BLaER1 treated with 17β-estradiol and CSF1 and Interleukin-3, amounts not matched to agents 10 nM and 100 nM (cell line): ENCODE results near the gene OTULIN.

Source experiments
- H3K27ac ChIP-seq, 11 experiments: shearing (Covaris generic); formaldehyde crosslinking; 2 replicates each; pipeline ENCODE4 v1.8.1; 2022
- H3K27me3 ChIP-seq, 11 experiments: shearing (Covaris generic); formaldehyde crosslinking; 2 replicates each; pipeline ENCODE4 v1.8.1; 2022
- H3K36me3 ChIP-seq, 11 experiments: shearing (Covaris generic); formaldehyde crosslinking; 2 replicates each; pipeline ENCODE4 v1.8.1; 2022
- H3K4me1 ChIP-seq, 10 experiments: shearing (Covaris generic); formaldehyde crosslinking; 2 replicates each; pipeline ENCODE4 v1.8.1; 2022
- H3K4me2 ChIP-seq, 11 experiments: shearing (Covaris generic); formaldehyde crosslinking; 2 replicates each; pipeline ENCODE4 v1.8.1; 2022
- H3K4me3 ChIP-seq, 10 experiments: shearing (Covaris generic); formaldehyde crosslinking; 2 replicates each; pipeline ENCODE4 v1.8.1; 2022
- H3K9ac ChIP-seq, 11 experiments: shearing (Covaris generic); formaldehyde crosslinking; 2 replicates each; pipeline ENCODE4 v1.8.1; 2022
- H3K9me3 ChIP-seq, 11 experiments: shearing (Covaris generic); formaldehyde crosslinking; replicated peaks in 1 of 11; 2 replicates each; pipeline ENCODE4 v1.8.1; 2022
- H4K20me1 ChIP-seq, 11 experiments: shearing (Covaris generic); formaldehyde crosslinking; 2 replicates each; pipeline ENCODE4 v1.8.1; 2022
- Cebpa-rat ChIP-seq, 11 experiments: shearing (Covaris generic); IDR thresholded peaks; 2 replicates each; pipeline ENCODE4 v1.8.1; 2022

Gene OTULIN

DNA sequence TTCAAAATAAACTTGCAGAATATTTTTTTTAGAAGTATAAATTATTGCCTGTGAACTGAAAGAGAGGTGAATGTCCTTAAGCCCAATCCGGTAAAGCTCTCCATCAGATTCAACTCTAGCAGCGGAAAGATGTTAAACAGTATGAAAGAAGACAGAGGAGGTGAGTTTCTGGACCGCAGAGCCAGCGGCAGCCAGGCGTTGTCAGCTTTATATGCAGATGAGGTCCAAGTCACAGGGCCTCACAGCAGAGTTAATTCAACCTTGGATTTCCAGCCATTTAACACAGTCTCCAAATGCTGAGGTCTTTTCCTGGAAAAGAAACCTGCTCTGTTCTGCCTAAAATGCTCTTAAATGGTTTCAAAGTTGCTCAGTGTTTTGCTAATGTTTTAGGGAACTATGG is 75.5 kb downstream of the OTULIN start:
- no peak overlapping the region for H3K4me3 ChIP-seq
- peak overlapping the region; percentile 12 to 87 (median 75); a peak in 18 of 22 replicates for H3K4me2 ChIP-seq
- TF ChIP-seq Cebpa-rat (IDR thresholded peaks at IDR 0.05), result no peak
- peaks cover 0 to 53% (median 5%) of the 10 kb centered on the region in 11 experiments; a peak in 7 of 22 replicates for H4K20me1 ChIP-seq
- peaks cover 56 to 95% (median 86%) of the 10 kb centered on the region in 10 experiments for H3K4me1 ChIP-seq
- H3K27ac ChIP-seq, result 0 out of 22 replicates have a peak overlapping the region, but pooled peaks of 1 of the 11 experiments have one; percentile 0
- no peaks in the 10 kb centered on the region for H3K9me3 ChIP-seq
- peaks cover 20 to 94% (median 47%) of the 10 kb centered on the region in 11 experiments; a peak in 20 of 22 replicates for H3K36me3 ChIP-seq
- H3K27me3 ChIP-seq, result no peaks in the 10 kb centered on the region
- H3K9ac ChIP-seq, result no peak overlapping the region

DNA sequence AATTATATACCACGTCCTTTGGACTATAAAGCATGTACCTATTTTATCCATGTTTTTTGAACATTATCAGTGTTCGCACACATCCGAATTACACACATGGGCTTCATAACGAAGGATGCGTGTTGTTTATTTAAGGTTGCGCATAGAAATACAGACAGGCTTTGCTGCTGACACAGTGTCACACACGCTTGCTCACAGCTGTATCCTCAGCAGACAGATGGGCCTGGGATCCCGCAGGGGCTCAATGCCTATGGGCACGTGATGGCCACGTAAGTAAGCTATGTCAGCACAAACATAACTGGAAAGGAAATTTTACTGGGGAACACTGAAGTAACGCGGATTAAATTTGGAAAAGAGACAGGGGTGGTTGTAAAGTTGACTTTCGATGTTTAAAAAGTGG is 76.6 kb downstream of the OTULIN start:
- Histone ChIP-seq H3K9ac (peak overlapping the region in 1 of 11 experiments; percentile 23; a peak in 1 of 22 replicates), H3K4me1 (peaks cover 56 to 97% (median 89%) of the 10 kb centered on the region in 10 experiments), H3K4me3 (no peak overlapping the region), H3K27me3 (no peaks in the 10 kb centered on the region), H3K9me3 (no peaks in the 10 kb centered on the region), H3K4me2 (peak overlapping the region; percentile 50 to 87 (median 76); a peak in 21 of 22 replicates), H3K36me3 (peaks cover 21 to 94% (median 49%) of the 10 kb centered on the region in 11 experiments; a peak in 21 of 22 replicates), H4K20me1 (peaks cover 0 to 49% (median 5%) of the 10 kb centered on the region in 11 experiments; a peak in 7 of 22 replicates), H3K27ac (peak overlapping the region in 4 of 11 experiments; percentile 20 to 39 (median 27); a peak in 3 of 22 replicates)
- TF ChIP-seq Cebpa-rat (IDR thresholded peaks at IDR 0.05), result no peak

DNA sequence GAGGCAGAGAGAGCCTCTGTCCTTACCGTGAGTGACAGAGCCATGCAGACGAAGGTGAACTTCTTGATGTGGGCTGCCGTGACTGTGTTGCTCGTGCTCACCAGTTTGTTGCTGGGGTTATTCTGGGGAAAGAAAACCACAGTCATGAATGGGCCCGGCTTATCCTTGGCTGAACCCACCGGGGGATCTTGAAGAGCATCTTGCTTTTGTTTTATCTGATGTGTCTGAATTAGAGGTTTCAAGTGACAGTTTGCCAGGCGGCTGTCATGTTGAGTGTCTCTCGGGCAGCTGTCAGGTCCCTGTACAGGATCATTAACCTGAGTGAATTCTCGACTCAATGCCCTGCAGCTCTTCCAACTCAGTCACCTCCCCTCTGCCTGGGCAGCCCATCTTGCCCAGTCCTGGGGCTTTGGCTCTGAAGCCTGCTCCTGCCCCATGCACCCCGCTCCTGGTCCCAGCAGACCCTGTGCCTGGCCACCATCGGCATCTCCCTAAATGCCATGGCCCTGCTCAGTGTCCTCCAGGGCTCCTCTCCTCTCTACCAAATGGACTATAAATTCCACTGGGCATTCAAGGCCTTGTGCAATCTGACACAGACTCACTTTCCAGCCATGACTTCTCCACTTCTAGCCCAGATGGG is 77.4 kb downstream of the OTULIN start:
- peaks cover 0 to 48% (median 5%) of the 10 kb centered on the region in 11 experiments; a peak in 7 of 22 replicates for H4K20me1 ChIP-seq
- H3K27me3 ChIP-seq, result no peaks in the 10 kb centered on the region
- H3K36me3 ChIP-seq, result peaks cover 22 to 94% (median 48%) of the 10 kb centered on the region in 11 experiments
- TF ChIP-seq Cebpa-rat (IDR thresholded peaks at IDR 0.05), result no peak
- peak overlapping the region; percentile 50 to 87 (median 76) for H3K4me2 ChIP-seq
- H3K27ac ChIP-seq, result peak overlapping the region in 4 of 11 experiments; percentile 20 to 39 (median 27); a peak in 5 of 22 replicates
- H3K4me1 ChIP-seq, result peaks cover 56 to 97% (median 87%) of the 10 kb centered on the region in 10 experiments
- H3K9me3 ChIP-seq, result no peaks in the 10 kb centered on the region
- H3K4me3 ChIP-seq, result no peak overlapping the region; a peak in 1 of 20 replicates
- H3K9ac ChIP-seq, result peak overlapping the region in 3 of 11 experiments; percentile 3 to 23 (median 4); a peak in 2 of 22 replicates

DNA sequence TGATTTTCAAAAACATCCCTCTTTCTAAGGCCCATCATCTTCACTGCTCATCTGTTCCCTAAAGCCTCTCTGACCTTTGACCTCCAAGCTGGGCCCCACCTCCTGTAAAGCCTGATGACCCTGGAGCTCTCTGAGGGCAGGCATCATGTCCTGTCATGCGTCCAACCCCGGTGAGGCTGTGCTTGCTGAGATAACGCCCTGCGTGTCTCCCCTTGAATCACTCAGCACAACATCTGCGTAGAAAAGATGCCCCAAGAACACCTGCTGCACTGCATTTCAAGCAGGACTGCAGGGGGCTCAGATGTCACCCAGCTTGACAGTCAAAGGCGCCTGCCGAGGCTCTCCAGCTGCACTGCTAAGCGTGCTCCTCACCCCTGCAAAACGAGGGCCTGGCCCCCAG is 78.0 kb downstream of the OTULIN start:
- Histone ChIP-seq H3K4me3 (no peak overlapping the region), H3K9ac (peak overlapping the region in 2 of 11 experiments; percentile 4 to 23; a peak in 1 of 22 replicates), H3K27ac (peak overlapping the region in 3 of 11 experiments; percentile 20 to 39 (median 31); a peak in 4 of 22 replicates), H3K9me3 (no peaks in the 10 kb centered on the region), H3K4me1 (peaks cover 50 to 93% (median 82%) of the 10 kb centered on the region in 10 experiments), H3K36me3 (peaks cover 27 to 94% (median 48%) of the 10 kb centered on the region in 11 experiments), H4K20me1 (peaks cover 0 to 48% (median 5%) of the 10 kb centered on the region in 11 experiments; a peak in 7 of 22 replicates), H3K4me2 (peak overlapping the region; percentile 50 to 87 (median 76); a peak in 21 of 22 replicates), H3K27me3 (no peaks in the 10 kb centered on the region)
- TF ChIP-seq Cebpa-rat (IDR thresholded peaks at IDR 0.05), result no peak

DNA sequence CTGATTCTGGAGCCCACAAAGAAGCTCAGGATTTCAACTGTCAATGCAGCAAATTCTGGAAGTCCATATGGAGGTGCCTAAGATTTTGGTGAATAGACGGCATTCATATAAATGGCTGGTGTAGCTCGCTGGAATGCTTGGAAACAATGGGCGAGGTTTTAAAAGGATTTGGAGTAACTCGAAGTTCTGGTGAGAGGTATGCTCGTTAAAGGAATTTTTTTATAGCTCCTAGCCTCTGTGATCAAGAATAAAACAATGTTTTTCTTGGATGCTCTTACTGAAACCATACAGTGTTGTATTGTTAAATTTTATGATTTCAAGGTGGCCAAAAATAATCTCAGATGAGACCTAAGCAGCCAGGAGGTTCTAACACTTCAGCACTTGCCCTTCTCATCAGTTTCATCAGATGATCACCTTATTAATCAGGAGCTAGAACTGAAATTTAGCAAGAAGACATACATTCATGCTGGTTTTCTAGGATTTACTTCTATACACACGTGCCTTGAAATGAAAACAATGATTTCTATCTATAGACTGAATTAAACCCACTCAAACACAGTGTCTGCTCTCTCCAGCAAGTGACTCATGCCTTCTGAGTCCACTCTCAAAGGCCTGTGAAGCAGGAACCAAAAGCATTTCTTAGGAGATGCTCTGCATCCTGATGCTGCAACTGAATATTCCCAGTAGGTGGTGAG is 79.2 kb downstream of the OTULIN start:
- no peaks in the 10 kb centered on the region for H3K27me3 ChIP-seq
- peak overlapping the region in 6 of 11 experiments; percentile 48 to 88 (median 84); a peak in 6 of 22 replicates for H3K4me2 ChIP-seq

DNA sequence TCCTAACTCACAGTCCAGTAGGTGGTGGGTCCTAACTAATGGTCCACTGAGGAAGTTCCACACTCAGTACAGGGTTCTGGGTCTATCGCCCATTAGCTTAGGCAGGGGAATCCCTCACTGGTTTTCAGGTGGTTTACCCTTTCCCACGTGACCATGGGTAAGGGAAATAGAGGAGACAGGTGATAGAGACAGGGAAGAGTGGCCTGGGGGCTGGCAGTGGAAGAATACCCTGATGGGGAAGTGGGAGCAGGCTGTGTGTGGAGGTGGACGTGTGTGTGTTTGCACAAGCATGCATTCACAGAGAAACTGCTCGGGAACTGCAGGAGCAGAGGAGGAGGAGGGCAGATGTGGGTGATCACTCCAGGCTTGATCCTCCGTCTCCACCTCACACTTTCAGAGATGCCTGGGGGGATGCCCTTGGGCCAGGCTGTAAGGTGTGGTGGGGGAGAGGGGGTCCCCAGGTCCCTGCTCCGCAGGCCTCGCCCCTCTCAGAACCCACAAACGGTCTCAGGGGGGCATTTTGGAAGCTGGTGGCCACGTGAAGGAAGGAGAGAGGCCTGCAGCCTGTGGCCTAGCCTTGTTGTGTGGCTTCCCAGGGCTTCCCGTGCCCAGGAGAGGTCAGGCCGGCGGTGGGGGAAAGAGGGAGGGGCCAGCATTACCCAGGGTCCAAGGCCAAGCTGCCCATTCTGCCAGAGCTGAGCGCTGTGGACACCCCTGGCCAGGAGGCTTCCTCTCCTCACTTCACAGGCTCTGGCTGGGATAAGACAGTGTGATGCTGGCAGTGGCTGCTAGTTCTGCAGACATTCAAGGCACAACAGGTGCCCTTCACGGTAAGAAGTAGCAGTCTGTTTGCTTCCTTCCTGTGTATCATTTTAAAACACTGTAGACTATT is 80.0 kb downstream of the OTULIN start:
- H3K4me1 ChIP-seq, result peaks cover 31 to 76% (median 67%) of the 10 kb centered on the region in 10 experiments
- H4K20me1 ChIP-seq, result peaks cover 0 to 48% (median 5%) of the 10 kb centered on the region in 11 experiments; a peak in 7 of 22 replicates
- no peak overlapping the region; a peak in 1 of 20 replicates for H3K4me3 ChIP-seq
- TF ChIP-seq Cebpa-rat (IDR thresholded peaks at IDR 0.05), result no peak
- H3K4me2 ChIP-seq, result peak overlapping the region in 10 of 11 experiments; percentile 1 to 88 (median 67); a peak in 18 of 22 replicates
- peak overlapping the region in 3 of 11 experiments; percentile 12 to 41 (median 25); a peak in 3 of 22 replicates for H3K9ac ChIP-seq
- peak overlapping the region in 2 of 11 experiments; percentile 44 to 45; a peak in 1 of 22 replicates for H3K27ac ChIP-seq
- peaks cover 44 to 95% (median 52%) of the 10 kb centered on the region in 11 experiments for H3K36me3 ChIP-seq
- H3K27me3 ChIP-seq, result no peaks in the 10 kb centered on the region
- no peaks in the 10 kb centered on the region for H3K9me3 ChIP-seq

More for the DNA sequence above, 79.2 kb downstream of the OTULIN start:
- no peak for TF ChIP-seq Cebpa-rat (IDR thresholded peaks at IDR 0.05)
- H3K4me3 ChIP-seq, result no peak overlapping the region
- H4K20me1 ChIP-seq, result peaks cover 0 to 48% (median 5%) of the 10 kb centered on the region in 11 experiments; a peak in 7 of 22 replicates
- H3K36me3 ChIP-seq, result peaks cover 39 to 94% (median 48%) of the 10 kb centered on the region in 11 experiments
- no peak overlapping the region for H3K27ac ChIP-seq
- H3K9ac ChIP-seq, result no peak overlapping the region
- no peaks in the 10 kb centered on the region for H3K9me3 ChIP-seq
- H3K4me1 ChIP-seq, result peaks cover 38 to 80% (median 70%) of the 10 kb centered on the region in 10 experiments

DNA sequence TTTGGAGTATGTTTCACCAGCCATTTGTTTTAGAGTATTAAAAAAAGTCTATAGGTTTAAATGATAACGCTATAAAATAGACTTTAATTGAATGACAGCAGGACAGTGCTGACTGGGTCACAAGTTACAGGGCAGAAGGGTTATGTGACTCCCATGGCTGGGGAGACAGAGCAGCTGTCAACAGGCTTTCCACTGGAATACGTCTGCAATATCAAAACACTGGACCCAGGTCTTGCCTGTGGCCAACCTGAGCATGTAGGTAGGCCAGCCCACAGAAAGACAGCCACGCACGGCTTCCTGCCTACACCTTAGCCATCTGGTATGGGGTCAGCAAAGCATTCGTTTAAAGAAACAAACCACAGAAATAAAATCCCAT is 80.7 kb downstream of the OTULIN start:
- H3K4me2 ChIP-seq, result peak overlapping the region in 9 of 11 experiments; percentile 25 to 88 (median 78); a peak in 17 of 22 replicates
- no peak overlapping the region; a peak in 1 of 22 replicates for H3K27ac ChIP-seq
- peak overlapping the region in 2 of 11 experiments; percentile 21 to 25; a peak in 2 of 22 replicates for H3K9ac ChIP-seq
- peaks cover 24 to 70% (median 61%) of the 10 kb centered on the region in 10 experiments for H3K4me1 ChIP-seq
- no peaks in the 10 kb centered on the region for H3K27me3 ChIP-seq
- no peaks in the 10 kb centered on the region for H3K9me3 ChIP-seq
- no peak overlapping the region; a peak in 1 of 20 replicates for H3K4me3 ChIP-seq
- H3K36me3 ChIP-seq, result peaks cover 47 to 99% (median 58%) of the 10 kb centered on the region in 11 experiments
- TF ChIP-seq Cebpa-rat (IDR thresholded peaks at IDR 0.05), result no peak
- peaks cover 0 to 44% (median 5%) of the 10 kb centered on the region in 11 experiments; a peak in 7 of 22 replicates for H4K20me1 ChIP-seq
